Nephron progenitor cell (in vitro differentiated cells): Measurements from ENCODE around the gene NKX6-2.
"Not testable (repeated sequence)": the region's sequence is repeated elsewhere in the genome, so short reads cannot be mapped to it uniquely, and the experiment has no call there.

ENCODE experiments used
- DNase-seq: peaks from one replicate; pipeline ENCODE4 v3.0.0; 2021
- H3K27ac Mint-ChIP-seq: 2 replicates; pipeline ENCODE4 v1.8.0; 2021; ENCODE audit warnings: mild to moderate bottlenecking, moderate library complexity, mixed read lengths
- H3K27me3 Mint-ChIP-seq: 2 replicates; pipeline ENCODE4 v1.8.0; 2021; ENCODE audit warnings: mild to moderate bottlenecking, low read depth, mixed read lengths; ENCODE audit not compliant: poor library complexity
- H3K36me3 Mint-ChIP-seq: 2 replicates; pipeline ENCODE4 v1.8.0; 2021; ENCODE audit warnings: low read depth, mixed read lengths
- H3K4me1 Mint-ChIP-seq: 2 replicates; pipeline ENCODE4 v1.8.0; 2021; ENCODE audit warnings: mixed read lengths
- H3K4me3 Mint-ChIP-seq: 2 replicates; pipeline ENCODE4 v1.8.0; 2021; ENCODE audit warnings: mild to moderate bottlenecking, moderate library complexity, mixed read lengths
- H3K9me3 Mint-ChIP-seq: 2 replicates; pipeline ENCODE4 v1.8.0; 2021; ENCODE audit warnings: mild to moderate bottlenecking, moderate library complexity, mixed read lengths
- TF ChIP-seq, protein P1 (sequence below): fragments of 200-600 bp; sonication (generic); IDR thresholded peaks from 2 replicates; pipeline ENCODE4 v1.5.0; 2021; ENCODE audit warnings: antibody characterized with exemption

The NKX6-2 gene

DNA sequence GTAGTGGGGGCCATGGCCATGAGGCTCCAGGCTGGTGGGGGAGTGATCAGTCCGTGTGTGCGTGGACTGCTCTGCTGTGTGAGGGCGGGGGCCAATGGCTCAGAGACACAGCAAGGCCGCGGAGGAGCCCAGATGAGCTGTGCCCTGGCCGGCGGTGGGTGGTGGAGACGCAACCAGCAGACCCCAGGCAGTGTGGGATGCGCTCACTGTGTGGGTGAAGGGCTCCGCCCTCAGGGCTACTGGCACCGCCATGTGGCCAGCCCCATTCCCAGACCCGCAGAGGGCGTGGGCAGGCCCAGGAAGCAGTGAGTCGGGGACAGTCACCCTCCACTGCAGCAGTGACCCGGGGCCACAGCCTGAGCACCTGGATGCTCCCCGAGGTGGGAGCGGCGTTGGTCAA is 9.1 kb downstream of the NKX6-2 start:
- DNase-seq, result no peak
- TF ChIP-seq, protein P1, sequence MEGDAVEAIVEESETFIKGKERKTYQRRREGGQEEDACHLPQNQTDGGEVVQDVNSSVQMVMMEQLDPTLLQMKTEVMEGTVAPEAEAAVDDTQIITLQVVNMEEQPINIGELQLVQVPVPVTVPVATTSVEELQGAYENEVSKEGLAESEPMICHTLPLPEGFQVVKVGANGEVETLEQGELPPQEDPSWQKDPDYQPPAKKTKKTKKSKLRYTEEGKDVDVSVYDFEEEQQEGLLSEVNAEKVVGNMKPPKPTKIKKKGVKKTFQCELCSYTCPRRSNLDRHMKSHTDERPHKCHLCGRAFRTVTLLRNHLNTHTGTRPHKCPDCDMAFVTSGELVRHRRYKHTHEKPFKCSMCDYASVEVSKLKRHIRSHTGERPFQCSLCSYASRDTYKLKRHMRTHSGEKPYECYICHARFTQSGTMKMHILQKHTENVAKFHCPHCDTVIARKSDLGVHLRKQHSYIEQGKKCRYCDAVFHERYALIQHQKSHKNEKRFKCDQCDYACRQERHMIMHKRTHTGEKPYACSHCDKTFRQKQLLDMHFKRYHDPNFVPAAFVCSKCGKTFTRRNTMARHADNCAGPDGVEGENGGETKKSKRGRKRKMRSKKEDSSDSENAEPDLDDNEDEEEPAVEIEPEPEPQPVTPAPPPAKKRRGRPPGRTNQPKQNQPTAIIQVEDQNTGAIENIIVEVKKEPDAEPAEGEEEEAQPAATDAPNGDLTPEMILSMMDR, result no peak
- Mint-ChIP-seq H3K9me3 (peaks cover 7% of the 10 kb centered on the region), H3K4me3 (no peak overlapping the region), H3K4me1 (peaks cover 11% of the 10 kb centered on the region), H3K36me3 (peaks cover 19% of the 10 kb centered on the region), H3K27me3 (peaks cover 24% of the 10 kb centered on the region), H3K27ac (no peak overlapping the region)

DNA sequence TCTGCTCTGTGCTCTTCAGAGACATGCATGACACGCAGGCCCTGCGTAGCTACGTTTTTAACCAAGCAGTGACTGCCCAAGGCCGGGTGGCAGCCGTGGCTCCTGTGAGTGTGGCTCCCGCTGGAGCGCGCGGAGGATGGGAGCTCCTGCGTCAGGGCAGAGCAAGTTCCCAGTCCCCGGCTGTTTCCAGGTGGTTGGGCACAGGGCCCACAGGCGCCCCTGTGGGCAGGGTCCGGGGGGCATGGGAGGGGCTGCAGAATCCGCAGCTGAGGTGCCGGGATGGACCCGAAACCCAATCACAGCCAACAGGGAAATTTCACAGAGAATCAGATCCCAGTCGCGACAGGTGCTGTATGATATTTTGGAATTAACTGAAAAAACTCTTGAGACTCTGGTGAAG is 9.8 kb downstream of the NKX6-2 start:
- Mint-ChIP-seq H3K9me3 (peaks cover 7% of the 10 kb centered on the region), H3K4me3 (no peak overlapping the region), H3K4me1 (peaks cover 11% of the 10 kb centered on the region), H3K27me3 (peaks cover 17% of the 10 kb centered on the region), H3K27ac (no peak overlapping the region), H3K36me3 (peaks cover 17% of the 10 kb centered on the region)
- TF ChIP-seq, protein P1, result no peak
- no peak for DNase-seq

DNA sequence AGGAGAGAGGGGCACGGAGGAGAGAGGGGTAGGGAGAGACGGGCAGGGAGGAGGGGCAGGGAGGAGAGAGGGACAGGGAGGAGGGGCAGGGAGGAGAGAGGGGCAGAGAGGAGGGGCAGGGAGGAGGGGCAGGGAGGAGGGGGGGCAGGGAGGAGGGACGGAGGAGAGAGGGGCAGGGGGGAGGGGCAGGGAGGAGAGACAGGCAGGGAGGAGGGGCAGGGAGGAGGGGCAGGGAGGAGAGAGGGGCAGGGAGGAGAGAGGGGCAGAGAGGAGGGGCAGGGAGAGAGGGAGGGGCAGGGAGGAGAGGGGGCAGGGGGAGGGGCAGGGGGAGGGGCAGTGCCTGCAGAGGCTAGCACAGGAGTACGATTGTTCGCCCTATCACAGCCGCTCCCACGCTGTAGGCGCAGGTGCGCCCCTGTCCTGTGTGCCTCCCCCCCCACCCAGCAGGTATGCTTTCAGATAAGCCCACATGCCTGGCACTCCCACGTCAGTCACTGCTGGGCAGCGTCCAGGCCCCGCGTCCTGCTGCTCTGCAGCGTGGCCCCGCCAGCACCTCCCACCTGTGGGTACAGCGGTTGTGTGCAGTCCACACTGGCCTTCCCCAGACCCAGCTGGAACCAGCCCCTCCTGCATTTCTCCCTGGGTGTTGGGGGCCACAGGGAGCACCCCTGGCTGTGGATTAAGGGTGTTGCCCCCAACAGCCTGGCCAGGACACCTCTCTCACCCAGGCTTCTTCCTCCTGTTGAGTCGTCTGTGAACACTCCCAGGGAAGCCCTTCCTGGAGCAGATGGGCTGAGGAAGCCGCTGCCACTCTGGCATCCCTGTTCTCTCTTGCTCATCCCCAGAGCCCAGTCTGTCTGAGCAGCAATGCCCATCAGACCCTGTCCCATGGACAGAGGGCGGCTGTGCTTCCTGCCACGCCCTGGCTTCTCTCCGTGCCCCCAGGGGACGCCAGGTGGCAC is 10.8 kb downstream of the NKX6-2 start:
- H3K27ac Mint-ChIP-seq, result no peak overlapping the region
- H3K27me3 Mint-ChIP-seq, result peaks cover 12% of the 10 kb centered on the region
- peaks cover 7% of the 10 kb centered on the region for H3K9me3 Mint-ChIP-seq
- TF ChIP-seq, protein P1, result no peak
- no peak for DNase-seq
- no peak overlapping the region for H3K4me3 Mint-ChIP-seq
- peaks cover 10% of the 10 kb centered on the region for H3K4me1 Mint-ChIP-seq
- peaks cover 24% of the 10 kb centered on the region for H3K36me3 Mint-ChIP-seq

DNA sequence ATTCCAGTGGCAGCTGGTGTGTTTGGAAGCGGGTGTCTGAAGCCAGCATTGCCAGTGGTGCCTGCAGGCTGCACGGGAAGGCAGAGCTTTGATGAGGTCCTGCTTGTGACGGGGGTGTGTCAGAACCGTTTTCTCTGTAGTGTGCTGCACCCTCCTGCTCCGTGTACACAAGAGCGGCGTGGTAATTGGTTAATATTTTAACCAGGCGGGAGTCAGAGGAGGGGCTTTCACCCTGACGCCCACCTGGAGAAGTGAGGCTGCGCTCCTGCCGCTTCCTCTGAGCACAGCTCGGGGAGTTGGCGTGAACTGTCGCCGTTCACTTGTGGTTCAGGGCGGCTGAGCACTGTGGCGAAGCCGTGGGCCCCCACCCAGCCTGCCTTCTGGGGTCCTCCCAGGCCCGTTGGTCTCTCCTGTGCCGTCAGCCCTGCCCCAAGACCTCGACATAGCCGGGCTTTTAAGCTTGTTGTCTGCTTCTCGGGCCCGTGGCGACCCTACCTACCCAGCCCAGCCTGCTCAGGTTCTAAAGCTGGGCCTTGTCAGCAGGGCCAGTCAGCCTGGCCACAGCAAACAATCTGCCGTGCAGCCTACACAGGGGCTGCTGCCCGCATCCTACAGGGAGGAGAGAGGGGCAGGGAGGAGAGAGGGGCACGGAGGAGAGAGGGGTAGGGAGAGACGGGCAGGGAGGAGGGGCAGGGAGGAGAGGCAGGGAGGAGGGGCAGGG is 11.6 kb downstream of the NKX6-2 start:
- H3K4me3 Mint-ChIP-seq, result no peak overlapping the region
- peaks cover 25% of the 10 kb centered on the region for H3K36me3 Mint-ChIP-seq
- no peak overlapping the region for H3K27ac Mint-ChIP-seq
- H3K4me1 Mint-ChIP-seq, result peaks cover 4% of the 10 kb centered on the region
- no peak for DNase-seq
- H3K9me3 Mint-ChIP-seq, result peaks cover 7% of the 10 kb centered on the region
- TF ChIP-seq, protein P1, result no peak
- H3K27me3 Mint-ChIP-seq, result peaks cover 9% of the 10 kb centered on the region

DNA sequence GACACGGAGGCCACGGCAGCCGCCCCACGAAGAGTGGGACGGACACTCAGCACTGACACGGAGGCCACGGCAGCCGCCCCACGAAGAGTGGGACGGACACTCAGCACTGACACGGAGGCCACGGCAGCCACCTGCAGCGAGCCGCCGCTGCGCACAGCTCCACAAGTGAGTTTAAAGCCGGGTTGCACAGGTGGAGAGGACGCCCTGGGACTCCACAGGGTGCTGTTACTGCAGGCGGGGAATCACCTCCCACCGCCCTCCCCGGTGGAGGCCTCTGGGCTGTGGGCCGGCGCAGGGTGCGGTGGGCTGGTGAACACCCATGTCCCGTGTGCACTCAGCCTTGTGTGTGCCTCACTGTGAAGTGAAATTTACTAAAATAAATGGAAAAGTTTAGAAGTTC is 13.1 kb downstream of the NKX6-2 start:
- peaks cover 13% of the 10 kb centered on the region for H3K9me3 Mint-ChIP-seq
- H3K27ac Mint-ChIP-seq, H3K27me3 Mint-ChIP-seq, H3K4me1 Mint-ChIP-seq, DNase-seq, H3K4me3 Mint-ChIP-seq: not testable (repeated sequence)
- H3K36me3 Mint-ChIP-seq, result peaks cover 40% of the 10 kb centered on the region
